NCI-H345 (cell line): ENCODE data around the gene AP4M1.
"Not testable (repeated sequence)": the region's sequence is repeated elsewhere in the genome, so short reads cannot be mapped to it uniquely, and the experiment has no call there.

Experiments used
- DNase-seq: peaks from one replicate; lab custom pipeline; 2025; lab: John Stamatoyannopoulos, UW

Gene AP4M1

DNA sequence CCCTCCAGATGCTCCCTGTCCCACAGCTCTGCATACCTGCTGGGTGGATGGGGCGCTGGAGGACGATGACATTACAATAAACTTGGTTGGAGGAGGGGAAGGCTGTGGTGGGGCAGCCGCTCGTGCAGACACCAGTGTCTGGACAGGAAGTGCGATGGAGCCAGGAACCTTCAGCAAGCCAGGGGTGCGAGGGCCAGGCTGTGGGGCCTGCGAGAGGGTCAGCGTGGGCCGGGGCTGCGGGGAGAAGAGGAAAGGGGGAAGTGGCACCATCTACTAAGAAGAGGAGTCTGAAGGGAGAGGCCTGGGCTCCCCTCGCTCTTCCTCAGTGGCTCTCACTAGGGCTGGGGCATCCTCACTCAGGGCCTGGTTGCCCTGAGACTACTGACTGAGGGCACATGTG, 6.4 kb downstream of the AP4M1 start:
- DNase-seq, result no peak

GRCh38 chr7:100109521-100110163, 8.2 kb downstream of the AP4M1 start:
- DNase-seq, result no peak

GRCh38 chr7:100111156-100111555, 9.7 kb downstream of the AP4M1 start:
- DNase-seq, result no peak

DNA sequence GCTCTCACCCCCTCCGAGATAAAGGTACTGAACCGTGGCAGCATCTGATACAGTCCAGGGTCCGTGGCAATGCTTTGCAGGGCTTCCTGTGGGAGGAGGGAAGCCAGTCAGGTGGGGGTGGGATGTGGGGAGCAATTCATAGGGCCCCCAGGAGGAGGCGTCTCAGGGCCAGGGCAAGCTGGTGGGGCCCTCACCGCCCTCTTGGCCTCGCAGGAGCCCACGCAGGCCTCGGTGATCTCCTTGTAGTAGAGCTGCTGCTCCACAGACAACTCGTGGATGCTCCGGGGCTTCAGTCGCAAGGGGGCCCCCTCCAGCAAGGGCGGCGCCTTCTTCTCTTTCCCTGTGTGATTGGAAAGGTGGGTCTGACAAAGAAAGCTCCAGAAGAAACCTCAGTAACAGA, 10.5 kb downstream of the AP4M1 start:
- no peak for DNase-seq

DNA sequence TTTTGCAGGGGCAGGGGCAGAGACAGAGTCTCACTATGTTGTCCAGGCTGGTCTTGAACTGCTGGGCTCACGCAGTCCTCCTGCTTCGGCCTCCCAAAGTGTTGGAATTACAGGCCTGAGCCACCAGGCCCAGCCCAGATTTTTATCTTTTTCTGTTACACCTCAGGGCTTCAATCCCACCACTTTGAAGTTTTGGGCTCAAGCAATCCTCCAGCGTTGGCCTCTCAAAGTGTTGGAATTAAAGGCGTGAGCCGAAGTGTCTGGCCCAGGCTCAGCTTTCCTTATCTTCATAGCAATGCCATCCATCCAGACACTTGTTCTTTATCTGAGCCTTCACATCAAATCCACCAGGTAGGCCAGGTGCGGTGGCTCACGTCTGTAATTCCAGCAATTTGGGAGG, 13.6 kb downstream of the AP4M1 start:
- DNase-seq, result no peak

DNA sequence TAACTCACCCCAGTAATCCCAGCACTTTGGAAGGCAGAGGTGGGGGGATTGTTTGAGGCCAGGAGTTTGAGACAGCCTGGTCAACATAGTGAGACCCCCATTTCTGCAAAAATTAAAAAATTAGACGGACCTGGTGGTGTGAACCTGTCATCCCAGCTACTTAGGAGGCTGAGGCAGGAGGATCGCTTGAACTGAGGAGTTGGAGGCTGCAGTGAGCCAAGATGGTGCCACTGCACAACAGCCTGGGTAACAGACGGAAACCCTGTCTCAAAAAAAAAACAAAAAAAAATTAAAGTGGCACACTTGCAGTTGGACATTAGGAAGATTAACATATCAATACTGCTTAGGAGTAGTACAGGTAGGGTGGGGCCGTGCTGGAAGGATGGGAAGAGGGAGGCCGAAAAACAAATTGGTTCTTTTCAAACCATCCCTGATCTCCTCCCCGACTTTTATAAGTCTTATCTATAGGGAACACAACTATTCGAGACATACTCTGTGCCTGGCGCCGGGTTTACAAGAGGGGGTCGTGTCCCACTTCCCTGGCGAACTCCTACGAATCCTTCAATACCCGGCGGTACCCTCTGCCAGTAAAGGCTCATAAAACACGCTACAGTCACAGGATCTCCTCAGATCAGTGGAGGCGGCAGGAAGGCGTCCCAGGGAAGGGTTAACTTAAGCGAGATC, 17.1 kb downstream of the AP4M1 start:
- no peak for DNase-seq

GRCh38 chr7:100119072-100119969, 17.9 kb downstream of the AP4M1 start, which contains the start of the genes CNPY4 and TAF6:
Gene CNPY4, plus strand, starts transcription at chr7:100119634. Its CDS starts 111 bp downstream, at chr7:100119745.
Gene TAF6, minus strand, starts transcription at chr7:100119358. Its CDS starts 5,149 bp downstream, at chr7:100114209.
- peak; percentile 95 for DNase-seq

DNA sequence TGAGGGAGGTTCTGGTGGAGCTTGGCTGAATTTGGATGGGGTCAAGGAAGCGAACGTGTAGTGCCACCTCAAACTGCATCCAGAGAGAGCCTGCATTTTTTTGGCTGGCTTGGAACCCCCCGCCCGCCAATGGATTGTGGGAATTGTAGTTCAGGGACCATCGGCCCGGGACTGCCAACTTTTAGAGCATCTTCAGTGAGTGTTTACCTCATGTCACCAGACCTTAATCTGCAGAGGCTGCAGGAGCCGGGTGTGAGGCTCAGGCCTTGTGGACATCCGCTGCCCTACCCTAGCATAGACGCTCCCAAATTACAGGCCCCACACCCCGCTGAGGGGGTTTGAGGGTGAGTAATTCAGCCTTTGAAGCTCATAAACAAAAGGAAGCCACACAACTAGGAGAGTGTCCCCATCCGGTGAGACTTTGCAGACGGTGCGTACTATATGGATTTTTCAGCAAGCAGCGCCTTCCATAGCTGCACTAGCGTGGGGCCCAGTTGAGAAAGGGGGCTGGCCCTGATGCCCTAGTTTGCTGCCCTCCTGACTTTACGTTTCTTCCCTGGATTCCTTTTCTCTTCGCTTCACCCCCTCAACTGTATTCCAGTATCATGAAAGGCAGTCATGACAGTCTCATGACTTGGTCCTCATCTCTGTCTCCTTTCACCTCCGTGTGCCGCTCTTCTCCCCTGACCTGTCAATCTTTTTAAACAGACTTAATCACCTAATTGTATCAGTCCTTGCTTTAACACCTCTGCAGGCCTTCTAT, 18.7 kb downstream of the AP4M1 start:
- peak; percentile 60 for DNase-seq

- DNase-seq, result no peak
These were observed 19.2 kb downstream of the AP4M1 start for GRCh38 chr7:100120733-100121036.

GRCh38 chr7:100122067-100122466, 20.6 kb downstream of the AP4M1 start:
- DNase-seq, result peak; percentile 98

DNA sequence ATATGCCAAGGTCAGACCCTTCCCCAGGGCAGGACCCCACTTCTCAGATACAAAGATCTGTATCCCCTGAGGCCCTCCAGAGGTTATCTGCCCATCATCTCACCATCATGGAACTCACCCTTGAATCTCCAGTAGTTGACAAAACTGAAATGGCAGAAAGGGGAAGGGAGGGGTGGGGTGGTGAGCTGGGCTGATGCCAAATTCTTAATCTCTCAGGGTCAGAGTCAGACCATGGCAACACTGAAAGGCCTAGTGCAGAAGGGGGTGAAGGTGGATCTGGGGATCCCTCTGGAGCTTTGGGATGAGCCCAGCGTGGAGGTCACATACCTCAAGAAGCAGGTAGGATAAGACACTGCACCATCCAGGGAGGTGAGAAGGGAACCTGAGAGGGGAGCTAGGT, 21.1 kb downstream of the AP4M1 start:
- no peak for DNase-seq

DNA sequence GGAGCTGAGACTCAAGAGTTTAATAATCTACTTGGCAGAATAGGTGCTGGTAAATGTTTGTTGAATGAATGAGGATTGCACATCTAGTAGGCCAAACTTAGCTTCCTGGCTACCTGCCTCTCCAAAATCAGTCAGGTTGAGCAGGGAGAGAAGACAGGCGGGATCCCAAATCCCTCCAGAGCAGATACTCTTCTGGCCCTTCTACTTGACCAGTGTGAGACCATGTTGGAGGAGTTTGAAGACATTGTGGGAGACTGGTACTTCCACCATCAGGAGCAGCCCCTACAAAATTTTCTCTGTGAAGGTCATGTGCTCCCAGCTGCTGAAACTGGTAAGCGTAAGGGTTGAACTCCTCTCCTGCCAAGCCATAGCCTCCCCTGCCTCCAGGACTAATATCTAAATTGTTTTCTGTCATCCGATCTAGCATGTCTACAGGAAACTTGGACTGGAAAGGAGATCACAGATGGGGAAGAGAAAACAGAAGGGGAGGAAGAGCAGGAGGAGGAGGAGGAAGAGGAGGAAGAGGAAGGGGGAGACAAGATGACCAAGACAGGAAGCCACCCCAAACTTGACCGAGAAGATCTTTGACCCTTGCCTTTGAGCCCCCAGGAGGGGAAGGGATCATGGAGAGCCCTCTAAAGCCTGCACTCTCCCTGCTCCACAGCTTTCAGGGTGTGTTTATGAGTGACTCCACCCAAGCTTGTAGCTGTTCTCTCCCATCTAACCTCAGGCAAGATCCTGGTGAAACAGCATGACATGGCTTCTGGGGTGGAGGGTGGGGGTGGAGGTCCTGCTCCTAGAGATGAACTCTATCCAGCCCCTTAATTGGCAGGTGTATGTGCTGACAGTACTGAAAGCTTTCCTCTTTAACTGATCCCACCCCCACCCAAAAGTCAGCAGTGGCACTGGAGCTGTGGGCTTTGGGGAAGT, 23.1 kb downstream of the AP4M1 start:
- no peak for DNase-seq

GRCh38 chr7:100126239-100126930, 24.9 kb downstream of the AP4M1 start:
- DNase-seq, result no peak

GRCh38 chr7:100126931-100127865, 25.8 kb downstream of the AP4M1 start, which contains the start of gene MBLAC1:
Gene MBLAC1, plus strand, starts transcription at chr7:100126967. Its CDS starts 429 bp downstream, at chr7:100127396.
- peak; percentile 89 for DNase-seq

DNA sequence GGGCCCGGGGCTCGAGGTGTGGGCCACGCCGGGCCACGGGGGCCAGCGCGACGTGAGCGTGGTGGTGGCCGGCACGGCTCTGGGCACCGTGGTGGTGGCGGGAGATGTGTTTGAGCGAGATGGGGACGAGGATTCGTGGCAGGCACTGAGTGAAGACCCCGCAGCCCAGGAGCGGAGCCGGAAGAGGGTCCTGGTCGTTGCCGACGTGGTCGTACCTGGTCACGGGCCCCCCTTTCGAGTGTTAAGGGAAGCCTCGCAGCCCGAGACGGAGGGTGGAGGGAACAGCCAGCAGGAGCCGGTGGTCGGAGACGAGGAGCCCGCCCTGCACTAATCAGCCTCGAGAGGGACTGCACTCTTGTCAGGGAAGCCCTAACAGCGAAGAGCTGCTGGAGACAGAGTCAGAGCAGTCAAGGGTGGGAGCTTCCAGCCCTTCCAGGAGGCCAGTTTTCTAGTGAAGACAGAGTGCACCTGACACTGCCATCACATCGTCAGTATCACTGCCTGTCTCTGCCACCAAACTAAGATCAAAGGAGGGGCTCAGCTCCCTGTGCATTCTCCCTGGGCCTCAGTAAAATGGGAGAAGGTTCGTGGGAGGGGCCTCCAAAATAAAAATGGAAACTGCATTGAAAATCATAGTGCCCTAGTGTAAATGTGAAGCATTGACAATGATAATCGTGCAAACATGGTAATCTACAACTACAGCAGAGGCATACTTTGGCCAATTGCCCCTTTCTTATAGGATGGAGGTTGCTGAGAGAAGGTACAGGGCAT, 26.6 kb downstream of the AP4M1 start:
- DNase-seq, result no peak

GRCh38 chr7:100128637-100128963, 27.2 kb downstream of the AP4M1 start:
- DNase-seq, result no peak

DNA sequence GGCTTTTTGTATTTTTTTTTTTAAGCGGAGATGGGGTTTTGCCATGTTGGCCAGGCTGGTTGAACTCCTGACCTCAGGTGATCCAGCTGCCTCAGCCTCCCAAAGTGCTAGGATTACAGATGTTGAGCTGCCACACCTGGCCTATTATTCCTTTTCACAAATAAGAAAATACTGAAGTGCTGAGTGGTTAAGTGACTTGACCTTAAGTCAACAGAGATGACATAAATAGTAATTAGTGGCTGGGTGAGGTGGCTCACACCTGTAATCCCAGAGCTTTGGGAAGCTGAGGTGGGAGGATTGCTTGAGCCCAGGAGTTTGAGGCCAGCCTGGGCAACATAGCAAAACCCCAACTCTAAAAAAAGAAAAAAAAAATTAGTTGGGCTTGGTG, 28.8 kb downstream of the AP4M1 start:
- DNase-seq, result not testable (repeated sequence)
